COLO829 (cell line): Measurements from ENCODE around the gene OPCML.

Experiments
- DNase-seq: peaks from one replicate; pipeline ENCODE4 v3.0.0; 2012; ENCODE audit warnings: low spot score

The OPCML gene

GRCh38 chr11:132888226-132888625, 644.1 kb downstream of the OPCML start:
- DNase-seq: no peak

DNA sequence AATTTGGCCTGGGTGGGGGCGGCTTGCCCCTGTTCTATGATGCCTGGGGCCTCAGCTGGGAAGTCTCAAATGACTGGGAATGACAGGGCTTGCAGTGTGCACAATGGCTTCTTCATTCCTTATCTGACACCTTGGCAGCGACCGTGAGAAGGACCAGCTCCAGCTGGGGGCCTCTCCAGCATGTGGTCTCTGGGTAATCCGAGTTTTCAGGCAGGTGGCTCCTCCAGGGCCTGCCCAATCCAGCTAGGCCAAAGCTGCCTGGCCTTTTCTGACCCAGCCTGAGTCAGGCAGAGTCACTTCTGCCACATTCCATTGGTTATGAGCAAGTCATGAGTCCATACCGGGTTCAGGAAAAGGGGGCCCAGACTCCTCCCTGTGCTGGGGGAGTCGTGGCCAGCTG, 646.0 kb downstream of the OPCML start:
- DNase-seq: peak; percentile 52

DNA sequence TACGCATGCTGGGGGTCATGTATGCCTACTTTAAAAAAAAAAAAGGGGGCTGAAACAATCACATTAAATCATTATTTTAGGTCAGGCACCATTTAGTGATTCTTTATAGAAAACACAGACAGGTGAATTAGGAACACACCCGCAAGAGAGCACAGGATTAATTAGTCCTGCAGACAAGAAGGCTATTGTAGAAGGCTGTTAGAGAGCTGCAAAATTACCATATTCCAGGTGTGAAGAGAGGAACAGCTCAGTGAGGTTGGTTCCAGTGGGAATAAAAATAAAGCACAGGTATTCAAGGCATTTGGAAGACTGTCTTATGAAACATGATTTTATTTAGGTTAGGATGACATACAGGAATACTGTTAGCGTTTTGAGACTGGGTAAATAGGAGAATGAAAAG, 649.1 kb downstream of the OPCML start:
- DNase-seq: no peak

DNA sequence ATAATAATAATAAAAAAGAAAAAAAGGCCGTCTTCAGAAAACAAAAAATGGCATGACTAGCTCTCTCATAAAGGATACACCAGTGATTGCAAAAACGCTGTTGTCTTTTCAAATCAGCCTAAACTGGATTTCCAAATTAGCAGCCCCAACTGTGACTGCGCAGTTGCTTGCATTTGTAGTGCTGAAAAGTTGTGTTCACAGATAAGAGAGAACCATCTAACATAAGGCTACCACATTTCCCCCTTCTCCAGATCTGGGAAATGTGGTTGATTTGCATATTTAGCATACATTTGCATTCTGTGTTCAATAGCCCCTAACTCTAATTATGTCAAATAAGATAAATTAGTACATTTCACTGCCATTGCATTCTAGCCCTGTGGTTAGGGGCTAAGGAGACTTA, 650.7 kb downstream of the OPCML start:
- DNase-seq: no peak

GRCh38 chr11:132878111-132878510, 654.2 kb downstream of the OPCML start:
- DNase-seq: no peak

DNA sequence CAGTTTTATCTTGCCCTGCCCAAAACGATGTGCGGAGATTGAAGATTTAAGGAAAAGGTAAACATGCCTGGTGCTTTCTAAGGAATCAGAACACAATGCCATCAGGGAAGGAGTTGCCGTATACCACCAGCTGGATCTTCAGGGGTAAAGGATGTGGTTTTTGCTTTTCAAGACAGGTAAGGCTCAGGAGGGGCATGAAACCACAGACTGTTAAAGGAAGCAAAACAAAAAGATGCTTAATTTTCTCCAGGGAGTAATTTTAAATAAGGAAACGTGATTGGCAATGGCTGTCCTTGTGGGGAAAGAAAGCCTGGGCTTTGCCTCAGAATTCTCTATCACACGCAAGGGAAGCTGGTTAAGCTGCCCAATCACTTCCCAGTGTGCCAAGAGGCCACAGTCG, 655.6 kb downstream of the OPCML start:
- no peak for DNase-seq

- no peak for DNase-seq
Measured at GRCh38 chr11:132876239-132876638, 656.1 kb downstream of the OPCML start.

- DNase-seq: peak; percentile 30
Measured at GRCh38 chr11:132874638-132875037, 657.7 kb downstream of the OPCML start.

DNA sequence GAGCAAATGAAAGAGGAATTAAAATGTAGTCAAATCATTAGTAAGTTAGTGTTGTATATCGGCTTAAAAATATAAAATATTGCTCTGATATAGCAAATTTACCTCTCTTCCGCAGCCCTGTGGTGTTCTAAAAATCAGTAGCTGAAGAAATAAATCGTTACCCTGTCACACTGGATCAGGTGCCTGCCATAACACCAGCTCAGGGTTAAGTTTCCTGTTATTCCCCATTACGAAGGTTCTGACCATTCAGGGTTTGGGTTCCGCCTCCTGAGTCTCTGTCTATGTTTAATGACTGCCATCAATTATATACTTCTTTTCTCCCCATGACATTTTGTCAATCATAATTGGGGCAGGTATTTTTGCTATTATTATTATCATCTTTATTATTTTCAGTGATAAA, 658.5 kb downstream of the OPCML start:
- DNase-seq: no peak

GRCh38 chr11:132872211-132872610, 660.1 kb downstream of the OPCML start:
- DNase-seq: no peak

GRCh38 chr11:132866783-132867545, 665.3 kb downstream of the OPCML start:
- DNase-seq: no peak

DNA sequence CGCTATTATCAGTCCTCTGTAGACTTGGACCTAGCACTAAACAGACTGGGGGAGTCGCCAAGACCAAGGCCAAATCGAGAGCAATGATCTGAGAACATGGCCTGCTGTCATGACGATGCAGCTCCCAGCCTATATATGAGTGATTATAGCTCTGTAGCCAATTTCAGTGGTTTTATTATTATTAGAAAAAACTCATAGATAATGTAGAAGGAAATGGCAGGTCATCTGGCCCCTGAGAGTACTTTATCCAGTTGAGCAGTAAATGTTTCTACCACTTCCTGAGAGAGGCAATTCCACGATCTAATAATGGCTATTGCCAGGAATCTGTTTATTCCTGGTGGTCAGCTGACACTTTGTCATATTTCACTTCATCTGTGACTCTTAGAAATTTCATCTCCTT, 666.7 kb downstream of the OPCML start:
- DNase-seq: no peak

DNA sequence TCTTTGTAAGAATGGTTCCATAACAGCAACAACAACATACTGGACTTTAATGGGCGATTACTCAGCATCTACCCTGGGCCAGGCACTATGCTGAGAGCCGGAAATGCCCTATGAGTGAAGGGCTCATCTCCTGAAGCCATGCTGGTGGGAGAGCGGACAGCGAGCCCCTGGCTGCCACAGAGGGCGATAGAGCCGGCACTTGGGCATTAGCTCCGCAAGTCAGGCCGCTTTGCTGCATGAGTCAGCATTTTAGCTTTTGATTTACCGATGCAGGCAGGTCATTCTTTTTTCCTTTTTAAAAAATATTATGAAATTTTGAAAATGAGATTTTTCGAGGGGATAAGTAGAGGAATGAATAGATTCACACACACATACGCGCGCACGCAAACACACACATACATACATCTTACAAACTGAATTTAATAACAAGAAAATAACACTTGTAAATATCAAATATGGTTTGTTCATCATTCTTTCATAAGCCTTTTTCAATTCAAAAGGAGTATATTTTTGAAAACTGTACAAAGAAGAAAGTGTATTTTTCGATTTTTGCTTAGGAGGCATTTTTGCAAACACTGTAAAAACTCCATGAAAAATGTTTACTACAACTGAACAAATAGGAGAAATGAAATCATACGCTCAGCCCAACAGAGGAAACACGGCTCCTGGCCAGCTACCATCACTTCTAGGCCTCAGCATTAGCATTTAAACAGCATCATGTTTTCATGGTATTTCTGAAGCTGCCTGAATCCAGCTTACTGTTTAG, 667.3 kb downstream of the OPCML start:
- no peak for DNase-seq

DNA sequence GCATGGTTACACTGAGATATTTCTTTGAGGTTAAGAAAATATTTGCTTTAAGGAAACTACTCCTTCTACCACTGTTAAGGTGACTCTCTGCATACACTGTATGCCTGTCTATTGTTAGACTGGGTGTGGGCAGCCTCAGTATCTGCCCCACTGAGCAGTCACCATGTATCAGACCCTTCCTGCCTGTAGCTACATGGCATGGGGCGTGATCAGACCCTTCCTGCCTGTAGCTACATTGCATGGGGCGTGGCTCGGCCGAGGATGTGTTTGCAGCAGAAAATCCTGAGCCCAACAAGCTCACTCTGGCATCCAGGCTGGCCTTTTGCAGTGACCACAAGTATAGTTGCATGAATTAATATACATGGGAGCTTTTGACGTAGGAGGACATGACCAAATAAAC, 669.4 kb downstream of the OPCML start:
- no peak for DNase-seq

- no peak for DNase-seq
Measured at GRCh38 chr11:132862137-132862536, 670.2 kb downstream of the OPCML start.

DNA sequence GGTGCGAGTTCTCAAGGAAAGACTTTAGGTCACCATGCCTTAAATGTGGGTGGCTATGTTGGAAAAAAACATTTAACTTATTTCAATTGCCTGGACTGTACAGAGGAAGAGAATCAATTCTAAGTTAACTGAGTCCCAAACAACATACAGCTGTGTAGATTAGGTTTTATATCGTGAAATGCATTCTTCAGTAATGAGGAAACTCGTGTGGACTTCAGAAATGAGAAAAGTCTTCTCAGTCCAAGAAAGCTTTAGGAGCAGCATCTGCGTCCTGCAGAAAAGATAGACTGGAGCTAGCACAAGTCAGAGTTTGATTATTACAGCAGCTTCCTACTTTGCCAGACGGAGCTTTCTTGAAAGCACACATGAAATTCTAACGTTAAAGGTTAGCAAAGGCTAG, 673.0 kb downstream of the OPCML start:
- DNase-seq: no peak

DNA sequence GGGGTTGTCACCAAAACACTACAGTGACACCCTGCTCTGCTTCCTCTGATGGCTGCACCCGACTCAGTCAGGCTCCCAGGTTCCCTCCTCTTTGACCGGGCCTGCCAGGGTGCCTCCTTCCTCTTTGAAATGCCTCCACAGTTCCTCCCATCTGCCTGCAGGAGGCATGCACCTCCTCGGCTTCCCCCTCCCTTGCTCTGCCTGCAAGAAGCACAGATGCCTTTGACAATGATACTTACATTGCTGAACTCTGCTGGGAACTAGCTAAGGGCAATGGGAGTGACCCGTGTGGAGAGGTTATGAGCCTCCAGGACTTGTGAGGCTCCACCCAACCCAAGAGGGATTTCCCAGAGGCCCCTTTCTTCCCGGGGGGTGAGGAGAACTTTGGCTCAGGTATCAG, 674.1 kb downstream of the OPCML start:
- peak; percentile 16 for DNase-seq

DNA sequence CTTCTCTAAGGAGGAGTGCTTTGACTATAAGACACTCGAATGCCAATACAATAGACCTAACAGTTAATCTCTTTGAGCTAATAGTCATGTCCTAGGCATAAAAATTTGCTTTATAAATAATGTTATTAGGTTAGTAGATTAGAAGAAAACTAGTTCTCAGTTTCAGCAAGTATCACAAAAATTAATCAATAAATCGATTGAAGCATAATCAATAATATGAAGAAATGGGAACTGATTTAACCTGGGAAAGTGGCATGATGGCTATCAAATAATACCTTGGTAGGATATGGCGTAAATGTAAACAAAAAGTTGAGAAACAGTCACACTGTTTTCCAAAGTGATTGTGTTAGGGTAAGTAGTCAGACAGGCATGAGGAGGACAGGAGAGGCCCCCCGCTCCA, 676.3 kb downstream of the OPCML start:
- DNase-seq: no peak

- DNase-seq: no peak
Measured at GRCh38 chr11:132855516-132855915, 676.8 kb downstream of the OPCML start.

- no peak for DNase-seq
Measured at GRCh38 chr11:132853886-132854285, 678.4 kb downstream of the OPCML start.

GRCh38 chr11:132852361-132852760, 679.9 kb downstream of the OPCML start:
- no peak for DNase-seq

- DNase-seq: no peak
Measured at GRCh38 chr11:132851247-132851646, 681.1 kb downstream of the OPCML start.

DNA sequence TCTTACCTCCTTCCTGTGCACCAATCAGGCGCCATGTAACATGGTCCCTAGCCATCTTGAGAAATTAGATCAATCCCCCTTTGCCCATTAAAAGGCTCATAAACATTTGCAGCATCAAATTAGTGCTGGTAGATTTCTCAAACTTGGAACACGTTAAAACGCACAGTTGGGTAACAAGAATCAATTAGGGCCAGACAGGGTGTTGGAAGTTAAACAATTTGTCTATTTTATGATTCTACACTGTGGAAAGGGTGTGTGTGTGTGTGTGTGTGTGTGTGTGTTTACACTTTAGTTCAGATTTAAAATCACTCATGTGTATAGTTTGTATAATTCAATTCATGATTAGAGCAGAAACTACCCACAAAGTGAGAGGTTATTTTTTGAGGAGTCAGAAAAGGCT, 682.0 kb downstream of the OPCML start:
- DNase-seq: no peak

DNA sequence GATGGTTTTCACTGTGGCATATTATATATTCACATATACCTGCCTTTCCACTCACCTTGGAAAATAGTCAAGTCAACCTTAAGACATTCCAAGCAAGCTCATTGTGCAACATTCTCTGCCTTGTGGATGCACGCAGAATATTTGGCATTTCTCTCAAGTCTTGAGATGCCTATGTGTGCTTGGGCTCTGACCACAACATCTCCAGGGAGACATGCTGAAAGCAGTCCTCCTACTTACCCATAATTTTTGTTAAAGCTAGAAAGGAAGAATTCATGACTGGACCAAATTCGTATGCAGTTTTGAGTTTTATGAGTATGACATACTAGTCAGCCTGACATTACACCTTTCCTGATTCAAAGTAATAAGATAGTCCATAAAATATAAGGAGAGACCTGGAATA, 684.0 kb downstream of the OPCML start:
- DNase-seq: no peak
